ENCODE data around the gene MPHOSPH9. TPM values are rescaled to one million over a fixed set of nuclear protein-coding genes. Genes with fewer than 3 reads are reported as not detected.
A peak's percentile ranks its signal among the peaks of the same experiment; 100 is the strongest.

Gene MPHOSPH9
- total and polyA plus RNA-seq, 2 of the 13 experiments (the other 11 are each of a cell fraction or from before 2014, with no cell fraction given), result 20.3 to 63.4 TPM

DNA sequence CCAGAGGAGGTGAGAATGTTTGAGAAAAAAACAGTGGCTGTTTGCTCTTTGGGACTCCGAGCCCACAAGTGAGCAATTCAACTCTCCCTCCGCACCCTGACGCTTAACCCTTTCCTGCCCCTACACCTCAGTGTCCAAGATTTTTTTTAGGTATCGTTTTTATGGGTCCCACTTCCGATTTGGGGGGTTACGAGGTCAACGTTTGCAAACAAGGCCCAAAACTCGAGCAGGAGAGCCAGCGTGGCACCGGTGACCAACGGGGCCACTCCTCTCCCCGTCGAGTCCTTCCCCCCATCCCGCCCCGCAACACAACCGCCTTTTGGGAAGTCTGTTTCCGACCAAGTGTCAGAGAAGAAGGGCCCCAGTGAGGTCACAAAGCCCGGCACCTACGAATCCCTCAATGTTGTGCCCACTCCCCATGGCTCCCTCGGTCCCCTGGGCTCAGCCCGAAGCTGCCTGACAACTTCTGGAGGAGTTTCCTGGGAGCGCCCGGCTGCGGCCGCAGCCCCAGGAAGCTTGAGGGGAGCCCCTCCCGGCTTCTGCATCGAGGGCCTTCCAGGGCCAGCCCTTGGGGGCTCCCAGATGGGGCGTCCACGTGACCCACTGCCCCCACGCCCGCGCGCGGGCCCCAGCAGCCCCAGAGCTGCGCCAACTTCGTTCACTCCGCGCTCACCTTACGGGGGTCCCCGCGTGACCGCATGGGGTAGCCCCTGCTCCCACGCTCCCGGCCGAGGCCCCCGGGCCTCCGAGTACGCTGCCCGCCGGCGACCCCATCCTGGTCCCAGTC lies 37.5 kb upstream of the MPHOSPH9 start (continued):
- TF ChIP-seq, protein P1, sequence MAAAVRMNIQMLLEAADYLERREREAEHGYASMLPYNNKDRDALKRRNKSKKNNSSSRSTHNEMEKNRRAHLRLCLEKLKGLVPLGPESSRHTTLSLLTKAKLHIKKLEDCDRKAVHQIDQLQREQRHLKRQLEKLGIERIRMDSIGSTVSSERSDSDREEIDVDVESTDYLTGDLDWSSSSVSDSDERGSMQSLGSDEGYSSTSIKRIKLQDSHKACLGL (CRISPR knock-in tag; IDR thresholded peaks at IDR 0.05), result peak; percentile 46; the same call in 1 of the 2 replicates
- TF ChIP-seq IRF2 (CRISPR knock-in tag; IDR thresholded peaks at IDR 0.05) (peak; percentile 66; the same call in 1 of the 2 replicates), THAP11 (CRISPR knock-in tag; IDR thresholded peaks at IDR 0.05) (peak; percentile 33; the same call in 1 of the 2 replicates), PHF21A (CRISPR knock-in tag; IDR thresholded peaks at IDR 0.05) (0 out of 2 replicates have a peak, but pooled peaks have one; percentile 15), TARDBP (CRISPR knock-in tag; IDR thresholded peaks at IDR 0.05) (peak; percentile 57), ZNF350 (CRISPR knock-in tag; IDR thresholded peaks at IDR 0.05; ENCODE audit: borderline replicate concordance, low read depth) (peak; percentile 47; the same call in 1 of the 2 replicates), ZNF556 (CRISPR knock-in tag; IDR thresholded peaks at IDR 0.05; ENCODE audit: borderline replicate concordance) (peak; percentile 24; the same call in 1 of the 2 replicates), CCAR2 (optimal IDR thresholded peaks at IDR 0.05; ENCODE audit: low read depth, low read length) (peak; percentile 60), NR2F1 (CRISPR knock-in tag; IDR thresholded peaks at IDR 0.05) (no peak), ZNF253 (CRISPR knock-in tag; IDR thresholded peaks at IDR 0.05; ENCODE audit: borderline replicate concordance) (0 out of 2 replicates have a peak, but pooled peaks have one; percentile 23)
- TF ChIP-seq, protein P2, sequence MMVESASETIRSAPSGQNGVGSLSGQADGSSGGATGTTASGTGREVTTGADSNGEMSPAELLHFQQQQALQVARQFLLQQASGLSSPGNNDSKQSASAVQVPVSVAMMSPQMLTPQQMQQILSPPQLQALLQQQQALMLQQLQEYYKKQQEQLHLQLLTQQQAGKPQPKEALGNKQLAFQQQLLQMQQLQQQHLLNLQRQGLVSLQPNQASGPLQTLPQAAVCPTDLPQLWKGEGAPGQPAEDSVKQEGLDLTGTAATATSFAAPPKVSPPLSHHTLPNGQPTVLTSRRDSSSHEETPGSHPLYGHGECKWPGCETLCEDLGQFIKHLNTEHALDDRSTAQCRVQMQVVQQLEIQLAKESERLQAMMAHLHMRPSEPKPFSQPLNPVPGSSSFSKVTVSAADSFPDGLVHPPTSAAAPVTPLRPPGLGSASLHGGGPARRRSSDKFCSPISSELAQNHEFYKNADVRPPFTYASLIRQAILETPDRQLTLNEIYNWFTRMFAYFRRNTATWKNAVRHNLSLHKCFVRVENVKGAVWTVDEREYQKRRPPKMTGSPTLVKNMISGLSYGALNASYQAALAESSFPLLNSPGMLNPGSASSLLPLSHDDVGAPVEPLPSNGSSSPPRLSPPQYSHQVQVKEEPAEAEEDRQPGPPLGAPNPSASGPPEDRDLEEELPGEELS (CRISPR knock-in tag; IDR thresholded peaks at IDR 0.05), result peak; percentile 74
- TF ChIP-seq, protein P3, sequence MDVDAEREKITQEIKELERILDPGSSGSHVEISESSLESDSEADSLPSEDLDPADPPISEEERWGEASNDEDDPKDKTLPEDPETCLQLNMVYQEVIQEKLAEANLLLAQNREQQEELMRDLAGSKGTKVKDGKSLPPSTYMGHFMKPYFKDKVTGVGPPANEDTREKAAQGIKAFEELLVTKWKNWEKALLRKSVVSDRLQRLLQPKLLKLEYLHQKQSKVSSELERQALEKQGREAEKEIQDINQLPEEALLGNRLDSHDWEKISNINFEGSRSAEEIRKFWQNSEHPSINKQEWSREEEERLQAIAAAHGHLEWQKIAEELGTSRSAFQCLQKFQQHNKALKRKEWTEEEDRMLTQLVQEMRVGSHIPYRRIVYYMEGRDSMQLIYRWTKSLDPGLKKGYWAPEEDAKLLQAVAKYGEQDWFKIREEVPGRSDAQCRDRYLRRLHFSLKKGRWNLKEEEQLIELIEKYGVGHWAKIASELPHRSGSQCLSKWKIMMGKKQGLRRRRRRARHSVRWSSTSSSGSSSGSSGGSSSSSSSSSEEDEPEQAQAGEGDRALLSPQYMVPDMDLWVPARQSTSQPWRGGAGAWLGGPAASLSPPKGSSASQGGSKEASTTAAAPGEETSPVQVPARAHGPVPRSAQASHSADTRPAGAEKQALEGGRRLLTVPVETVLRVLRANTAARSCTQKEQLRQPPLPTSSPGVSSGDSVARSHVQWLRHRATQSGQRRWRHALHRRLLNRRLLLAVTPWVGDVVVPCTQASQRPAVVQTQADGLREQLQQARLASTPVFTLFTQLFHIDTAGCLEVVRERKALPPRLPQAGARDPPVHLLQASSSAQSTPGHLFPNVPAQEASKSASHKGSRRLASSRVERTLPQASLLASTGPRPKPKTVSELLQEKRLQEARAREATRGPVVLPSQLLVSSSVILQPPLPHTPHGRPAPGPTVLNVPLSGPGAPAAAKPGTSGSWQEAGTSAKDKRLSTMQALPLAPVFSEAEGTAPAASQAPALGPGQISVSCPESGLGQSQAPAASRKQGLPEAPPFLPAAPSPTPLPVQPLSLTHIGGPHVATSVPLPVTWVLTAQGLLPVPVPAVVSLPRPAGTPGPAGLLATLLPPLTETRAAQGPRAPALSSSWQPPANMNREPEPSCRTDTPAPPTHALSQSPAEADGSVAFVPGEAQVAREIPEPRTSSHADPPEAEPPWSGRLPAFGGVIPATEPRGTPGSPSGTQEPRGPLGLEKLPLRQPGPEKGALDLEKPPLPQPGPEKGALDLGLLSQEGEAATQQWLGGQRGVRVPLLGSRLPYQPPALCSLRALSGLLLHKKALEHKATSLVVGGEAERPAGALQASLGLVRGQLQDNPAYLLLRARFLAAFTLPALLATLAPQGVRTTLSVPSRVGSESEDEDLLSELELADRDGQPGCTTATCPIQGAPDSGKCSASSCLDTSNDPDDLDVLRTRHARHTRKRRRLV (CRISPR knock-in tag; IDR thresholded peaks at IDR 0.05), result no peak
- TF ChIP-seq, protein P4, sequence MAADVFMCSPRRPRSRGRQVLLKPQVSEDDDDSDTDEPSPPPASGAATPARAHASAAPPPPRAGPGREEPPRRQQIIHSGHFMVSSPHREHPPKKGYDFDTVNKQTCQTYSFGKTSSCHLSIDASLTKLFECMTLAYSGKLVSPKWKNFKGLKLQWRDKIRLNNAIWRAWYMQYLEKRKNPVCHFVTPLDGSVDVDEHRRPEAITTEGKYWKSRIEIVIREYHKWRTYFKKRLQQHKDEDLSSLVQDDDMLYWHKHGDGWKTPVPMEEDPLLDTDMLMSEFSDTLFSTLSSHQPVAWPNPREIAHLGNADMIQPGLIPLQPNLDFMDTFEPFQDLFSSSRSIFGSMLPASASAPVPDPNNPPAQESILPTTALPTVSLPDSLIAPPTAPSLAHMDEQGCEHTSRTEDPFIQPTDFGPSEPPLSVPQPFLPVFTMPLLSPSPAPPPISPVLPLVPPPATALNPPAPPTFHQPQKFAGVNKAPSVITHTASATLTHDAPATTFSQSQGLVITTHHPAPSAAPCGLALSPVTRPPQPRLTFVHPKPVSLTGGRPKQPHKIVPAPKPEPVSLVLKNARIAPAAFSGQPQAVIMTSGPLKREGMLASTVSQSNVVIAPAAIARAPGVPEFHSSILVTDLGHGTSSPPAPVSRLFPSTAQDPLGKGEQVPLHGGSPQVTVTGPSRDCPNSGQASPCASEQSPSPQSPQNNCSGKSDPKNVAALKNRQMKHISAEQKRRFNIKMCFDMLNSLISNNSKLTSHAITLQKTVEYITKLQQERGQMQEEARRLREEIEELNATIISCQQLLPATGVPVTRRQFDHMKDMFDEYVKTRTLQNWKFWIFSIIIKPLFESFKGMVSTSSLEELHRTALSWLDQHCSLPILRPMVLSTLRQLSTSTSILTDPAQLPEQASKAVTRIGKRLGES (CRISPR knock-in tag; IDR thresholded peaks at IDR 0.05; ENCODE audit: borderline replicate concordance), result no peak
